Raji (cell line): ENCODE data around the gene COL4A6.

Experiments used
- POLR2A ChIP-seq: IDR thresholded peaks from 2 replicates; pipeline ENCODE4 v1.6.1; 2011; ENCODE audit warnings: low read depth, low read length, control low read depth; ENCODE audit not compliant: insufficient read depth

The COL4A6 gene

GRCh38 chrX:108223585-108223984 is 214.6 kb downstream of the COL4A6 start:
- no peak for TF ChIP-seq POLR2A

GRCh38 chrX:108221301-108221864 is 216.8 kb downstream of the COL4A6 start:
- TF ChIP-seq POLR2A, result no peak

GRCh38 chrX:108219949-108220601 is 218.1 kb downstream of the COL4A6 start:
- no peak for TF ChIP-seq POLR2A

GRCh38 chrX:108217876-108218275 is 220.3 kb downstream of the COL4A6 start:
- TF ChIP-seq POLR2A, result no peak

GRCh38 chrX:108216919-108217571 is 221.2 kb downstream of the COL4A6 start:
- no peak for TF ChIP-seq POLR2A

- no peak for TF ChIP-seq POLR2A
Measured at GRCh38 chrX:108216405-108216804, 221.8 kb downstream of the COL4A6 start.

GRCh38 chrX:108211301-108211700 is 226.9 kb downstream of the COL4A6 start:
- no peak for TF ChIP-seq POLR2A

GRCh38 chrX:108209006-108209554 is 229.1 kb downstream of the COL4A6 start:
- TF ChIP-seq POLR2A, result no peak

GRCh38 chrX:108203540-108203939 is 234.7 kb downstream of the COL4A6 start:
- no peak for TF ChIP-seq POLR2A

- TF ChIP-seq POLR2A, result no peak
Measured at GRCh38 chrX:108199691-108200090, 238.5 kb downstream of the COL4A6 start.

GRCh38 chrX:108199041-108199440 is 239.2 kb downstream of the COL4A6 start:
- no peak for TF ChIP-seq POLR2A

- TF ChIP-seq POLR2A, result no peak
Measured at GRCh38 chrX:108198420-108198819, 239.8 kb downstream of the COL4A6 start.

GRCh38 chrX:108186811-108187210 is 251.4 kb downstream of the COL4A6 start:
- TF ChIP-seq POLR2A, result no peak

- no peak for TF ChIP-seq POLR2A
Measured at GRCh38 chrX:108178143-108178498, 260.1 kb downstream of the COL4A6 start.

- TF ChIP-seq POLR2A, result no peak
Measured at GRCh38 chrX:108177351-108178142, 260.7 kb downstream of the COL4A6 start.

- TF ChIP-seq POLR2A, result no peak
Measured at GRCh38 chrX:108173874-108174273, 264.3 kb downstream of the COL4A6 start.

- no peak for TF ChIP-seq POLR2A
Measured at GRCh38 chrX:108171671-108172070, 266.6 kb downstream of the COL4A6 start.
